ENCODE results near the gene PHETA1.
"Not testable (repeated sequence)": the region's sequence is repeated elsewhere in the genome, so short reads cannot be mapped to it uniquely, and the experiment has no call there.

Gene PHETA1

GRCh38 chr12:111405149-111405858 is 36.4 kb upstream of the PHETA1 start:
- peak in 1 of 2 experiments; percentile 12 for DNase-seq

- DNase-seq: no peak
These were observed 35.7 kb upstream of the PHETA1 start for GRCh38 chr12:111404362-111405148.

- not testable (repeated sequence) for DNase-seq
These were observed 33.6 kb upstream of the PHETA1 start for GRCh38 chr12:111402490-111402824.

GRCh38 chr12:111401167-111401605 is 32.3 kb upstream of the PHETA1 start:
- no peak for DNase-seq

GRCh38 chr12:111399741-111400404 is 31.0 kb upstream of the PHETA1 start:
- DNase-seq: not testable (repeated sequence)

GRCh38 chr12:111398530-111398929 is 29.6 kb upstream of the PHETA1 start:
- no peak for DNase-seq

- DNase-seq: no peak
These were observed 28.0 kb upstream of the PHETA1 start for GRCh38 chr12:111396726-111397445.

- not testable (repeated sequence) for DNase-seq
These were observed 27.4 kb upstream of the PHETA1 start for GRCh38 chr12:111396271-111396670.

GRCh38 chr12:111395336-111396187 is 26.7 kb upstream of the PHETA1 start:
- no peak for DNase-seq

- DNase-seq: no peak
These were observed 25.6 kb upstream of the PHETA1 start for GRCh38 chr12:111394480-111394879.

- DNase-seq: no peak
These were observed 24.9 kb upstream of the PHETA1 start for GRCh38 chr12:111393700-111394300.

GRCh38 chr12:111390910-111391309 is 22.0 kb upstream of the PHETA1 start:
- DNase-seq: no peak

- DNase-seq: no peak
These were observed 20.7 kb upstream of the PHETA1 start for GRCh38 chr12:111389635-111390034.

- no peak for DNase-seq
These were observed 18.9 kb upstream of the PHETA1 start for GRCh38 chr12:111387747-111388323.

- DNase-seq: no peak
These were observed 18.0 kb upstream of the PHETA1 start for GRCh38 chr12:111386885-111387284.

GRCh38 chr12:111384596-111384995 is 15.7 kb upstream of the PHETA1 start:
- DNase-seq: no peak

GRCh38 chr12:111379942-111380554 is 11.2 kb upstream of the PHETA1 start:
- DNase-seq: no peak

- no peak for DNase-seq
These were observed 8.5 kb upstream of the PHETA1 start for GRCh38 chr12:111377440-111377839.

GRCh38 chr12:111373231-111373630 is 4.3 kb upstream of the PHETA1 start:
- DNase-seq: not testable (repeated sequence)

- DNase-seq: no peak
These were observed 763 bp upstream of the PHETA1 start for GRCh38 chr12:111369496-111370220.

Data from cerebellar nuclear complex (tissue), 1 donor.